Right renal pelvis (tissue), 4 donors: ENCODE data around the gene CHST14. TPM values are rescaled to one million over a fixed set of nuclear protein-coding genes. Genes with fewer than 3 reads are reported as not detected.

ENCODE experiments used
- DNase-seq, 4 donors: peaks; one replicate each; pipeline ENCODE4 v3.0.0-alpha.2; 2013; ENCODE audit warnings: low read depth in 4 of 4, low spot score in 3 of 4, missing footprints in 1 of 4
- polyA plus RNA-seq, 4 donors: library from polyadenylated mRNA; unstranded; fragments of 120-200 nt; gene quantifications; one replicate each; pipeline ENCODE4 v1.2.1, GENCODE V29; 2013; ENCODE audit not compliant: insufficient read length in 4 of 4

Gene CHST14
- polyA plus RNA-seq, 4 donors, result 34.6 to 42.8 (median 39.7) TPM

DNA sequence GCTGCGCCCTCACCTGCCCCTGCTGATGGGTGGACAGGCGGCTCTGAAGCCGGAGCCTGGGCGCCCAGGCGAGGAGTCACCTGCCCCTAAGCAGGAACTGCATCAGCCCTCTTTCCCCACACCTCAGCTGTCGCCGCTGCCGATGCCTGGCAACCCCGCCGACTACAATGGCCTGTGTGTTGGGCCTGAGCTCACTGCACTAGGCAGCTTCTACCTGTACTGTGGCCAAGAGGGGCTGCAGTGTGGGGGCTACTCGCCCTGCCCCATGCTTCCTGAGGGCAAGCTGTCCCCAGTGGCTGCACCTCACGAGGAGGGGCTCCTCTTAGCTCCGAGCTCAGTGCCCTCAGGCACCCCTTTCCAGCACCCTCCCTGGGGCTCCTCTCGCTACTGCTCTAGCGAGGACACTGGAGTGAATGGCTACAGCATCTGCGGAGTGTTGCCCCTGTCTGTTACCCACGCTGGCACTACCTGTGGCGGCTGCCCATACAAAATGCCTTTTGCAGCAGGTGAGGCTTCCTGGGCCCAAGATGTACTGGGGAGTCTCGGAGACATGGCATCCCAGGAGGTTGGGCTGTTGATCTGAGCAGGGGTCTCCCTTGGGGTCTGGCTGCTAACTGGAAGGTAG lies 11.3 kb upstream of the CHST14 start:
- DNase-seq, result no peak

DNA sequence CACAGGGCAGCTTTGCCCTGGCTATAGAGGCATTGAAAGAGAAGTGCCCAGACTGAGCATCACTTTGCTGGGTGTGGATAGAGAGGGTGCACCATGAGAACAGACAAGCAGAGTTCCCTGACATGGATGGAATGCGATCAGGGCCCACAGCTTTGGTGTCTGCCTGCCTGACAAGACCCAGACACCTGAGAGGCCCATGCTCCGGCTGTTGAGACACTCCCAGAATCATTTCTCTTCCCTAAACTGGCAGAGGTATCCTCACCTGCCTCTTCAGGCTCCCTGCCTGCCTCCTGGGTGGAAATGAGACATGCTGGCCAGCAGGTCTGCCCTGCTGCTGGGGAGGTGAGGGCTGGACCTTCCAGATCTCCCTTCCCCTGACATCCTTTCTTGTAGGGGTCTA lies 10.4 kb upstream of the CHST14 start:
- no peak for DNase-seq

DNA sequence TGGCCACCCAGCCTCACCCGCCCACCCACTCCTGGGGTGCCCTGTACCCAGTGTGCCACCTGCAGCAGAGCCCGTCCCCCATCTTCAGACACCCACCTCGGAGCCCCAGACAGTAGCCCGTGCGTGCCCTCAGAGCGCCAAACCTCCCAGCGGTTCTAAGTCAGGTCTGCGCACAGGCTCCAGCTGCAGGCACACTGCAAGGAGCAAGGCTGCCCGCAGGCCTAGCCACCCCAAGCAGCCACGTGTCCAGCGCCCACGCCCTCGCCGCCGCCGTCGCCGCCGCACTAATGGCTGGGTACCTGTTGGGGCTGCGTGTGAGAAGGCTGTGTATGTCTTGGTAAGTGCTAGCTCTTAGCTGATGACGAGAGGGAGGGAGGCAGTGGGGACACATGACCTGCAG lies 8.8 kb upstream of the CHST14 start:
- DNase-seq, result no peak

DNA sequence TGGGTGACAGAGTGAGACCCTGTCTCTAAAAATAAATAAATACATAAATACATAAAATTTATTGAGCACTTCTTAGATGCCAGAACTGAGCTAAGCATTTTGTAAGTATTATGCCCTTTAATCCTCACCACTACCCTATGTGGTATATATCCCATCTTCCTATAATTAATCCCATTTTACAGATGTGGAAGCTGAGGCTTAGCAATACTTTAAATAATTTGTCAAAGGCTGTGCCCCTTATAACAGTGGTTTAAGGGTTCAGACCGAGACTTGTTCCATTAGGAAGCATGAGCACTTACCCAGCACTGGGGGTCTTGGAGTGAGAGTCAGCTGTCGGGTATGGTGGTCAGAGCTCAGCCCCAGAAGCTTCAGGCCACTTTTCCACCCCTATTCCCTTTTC lies 7.5 kb upstream of the CHST14 start:
- no peak for DNase-seq

DNA sequence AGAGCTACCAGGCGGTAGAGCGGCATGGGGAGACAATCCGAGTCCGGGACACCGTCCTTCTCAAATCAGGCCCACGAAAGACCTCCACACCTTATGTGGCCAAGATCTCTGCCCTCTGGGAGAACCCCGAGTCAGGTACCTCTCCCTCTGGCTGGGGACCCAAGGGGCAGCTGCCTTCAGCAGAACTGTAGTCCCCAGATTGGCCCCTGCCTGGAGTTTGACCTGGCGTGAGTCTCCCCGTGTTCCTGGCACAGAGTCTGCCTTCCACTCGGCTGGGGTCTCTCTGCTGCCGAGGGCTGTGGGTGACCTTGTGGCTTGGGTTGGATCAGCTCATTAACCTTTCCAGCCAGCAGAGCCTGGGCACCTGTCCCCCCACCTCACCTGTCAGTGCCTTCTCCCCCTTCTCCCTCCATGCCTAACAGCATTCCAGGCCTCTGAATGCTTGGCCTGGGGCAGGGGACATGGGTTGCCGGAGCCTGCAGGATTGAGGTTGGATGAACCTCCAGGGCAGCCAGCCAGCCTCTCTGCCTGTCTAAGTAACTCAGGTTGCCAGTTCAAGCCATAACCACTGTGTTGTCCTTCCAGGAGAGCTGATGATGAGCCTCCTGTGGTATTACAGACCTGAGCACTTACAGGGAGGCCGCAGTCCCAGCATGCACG lies 6.8 kb upstream of the CHST14 start:
- DNase-seq, result no peak

DNA sequence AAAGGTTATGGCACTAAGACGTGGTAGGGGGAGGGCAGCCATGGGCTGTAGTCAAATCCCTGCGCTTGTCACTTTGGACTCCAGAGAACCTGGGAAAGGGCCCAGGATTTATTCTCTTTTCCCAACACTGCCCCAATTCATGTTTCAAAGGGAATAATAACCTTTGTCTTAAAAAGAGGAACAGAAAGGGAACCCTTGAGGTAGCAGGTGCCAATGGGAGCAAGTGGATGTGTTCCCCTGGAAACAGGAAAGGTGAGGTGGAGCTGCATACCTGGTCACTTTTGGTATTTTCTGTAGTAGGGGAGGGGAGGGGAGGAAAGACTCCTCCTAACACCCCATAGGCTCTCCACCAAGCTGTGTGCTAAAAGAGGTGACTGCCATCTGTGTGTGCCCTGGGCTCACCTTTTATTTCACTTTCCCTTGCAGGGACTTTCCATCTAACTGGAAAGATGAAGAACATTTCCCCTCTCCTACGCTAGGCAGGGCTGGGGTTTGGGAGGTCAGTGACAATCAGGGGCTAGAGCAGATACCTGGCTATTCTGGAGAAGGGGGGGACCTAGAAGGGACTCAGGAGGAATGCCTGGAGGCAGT lies 6.1 kb upstream of the CHST14 start:
- DNase-seq, result no peak

DNA sequence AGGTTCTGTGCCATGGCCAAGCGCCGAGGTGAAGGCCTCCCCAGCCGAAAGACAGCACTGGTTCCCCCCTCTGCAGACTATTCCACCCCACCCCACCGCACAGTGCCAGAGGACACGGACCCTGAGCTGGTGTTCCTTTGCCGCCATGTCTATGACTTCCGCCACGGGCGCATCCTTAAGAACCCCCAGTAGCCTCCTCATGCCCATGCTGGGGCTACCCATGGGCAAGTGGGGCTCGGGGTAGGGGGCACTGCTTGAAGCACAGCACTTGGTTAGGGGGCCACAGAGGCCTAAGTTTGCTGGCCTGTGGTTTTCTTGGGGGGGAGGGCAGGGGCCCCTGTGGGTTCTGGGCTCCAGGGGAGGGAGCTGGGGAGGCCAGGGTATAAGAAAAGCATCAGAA lies 4.8 kb upstream of the CHST14 start:
- DNase-seq, result no peak

DNA sequence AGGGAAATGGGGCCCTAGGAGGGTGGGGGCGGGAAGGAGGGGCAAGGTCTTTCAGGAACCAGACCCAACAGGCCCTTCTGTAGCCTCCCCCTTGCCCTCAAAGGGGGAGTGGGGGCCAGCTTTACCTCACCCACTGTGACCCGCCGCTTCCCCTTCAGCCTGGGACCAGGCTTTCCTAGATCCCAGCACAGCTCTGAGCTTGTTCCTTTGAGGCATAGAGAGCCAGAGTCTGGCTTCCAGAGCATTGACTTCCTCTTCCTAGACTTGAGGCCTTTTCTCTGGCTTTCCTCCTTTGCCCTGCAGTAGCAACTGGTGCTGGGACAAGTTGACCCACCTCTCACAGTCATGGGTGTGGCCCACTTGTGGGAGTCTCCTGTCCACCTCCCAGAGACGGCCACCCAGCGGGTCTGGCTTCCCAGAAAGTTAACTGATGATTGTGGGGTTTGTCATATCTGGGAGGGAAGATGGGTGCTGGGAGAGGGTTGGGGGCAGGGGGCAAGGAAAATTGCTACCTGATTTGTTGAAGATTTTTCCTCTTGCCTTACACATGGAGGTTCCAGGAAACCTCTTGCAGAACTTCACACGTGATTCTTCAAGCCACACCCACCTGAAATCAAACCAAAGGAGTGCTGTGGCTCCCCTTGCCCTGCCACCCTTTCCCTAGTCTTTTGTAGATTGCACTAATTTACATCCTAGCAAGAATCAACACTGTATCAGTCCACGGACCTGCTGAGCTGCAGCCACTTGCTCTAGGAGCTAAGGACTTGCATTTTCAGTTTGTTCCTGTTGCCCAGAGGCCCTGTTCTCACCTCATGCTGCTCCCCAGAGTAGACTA lies 4.1 kb upstream of the CHST14 start:
- no peak for DNase-seq

DNA sequence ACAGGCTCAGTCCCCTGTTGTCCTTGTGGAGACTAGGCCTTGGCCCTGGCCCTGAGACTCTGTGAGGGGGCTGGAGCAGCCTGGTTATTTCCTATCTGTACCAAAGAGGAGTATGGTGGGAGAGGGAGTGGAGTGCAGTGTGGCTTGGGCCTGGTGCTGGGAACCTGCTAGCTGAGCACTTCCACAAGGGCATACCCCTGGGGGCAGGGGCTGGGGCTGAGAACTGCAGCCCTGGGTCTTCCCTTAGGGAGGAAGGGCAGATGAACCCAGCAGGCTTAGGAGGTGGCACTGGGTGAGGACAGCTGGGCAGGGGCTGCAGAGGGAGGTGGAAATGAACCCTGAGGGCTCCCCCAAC lies 3.5 kb upstream of the CHST14 start:
- DNase-seq, result no peak

DNA sequence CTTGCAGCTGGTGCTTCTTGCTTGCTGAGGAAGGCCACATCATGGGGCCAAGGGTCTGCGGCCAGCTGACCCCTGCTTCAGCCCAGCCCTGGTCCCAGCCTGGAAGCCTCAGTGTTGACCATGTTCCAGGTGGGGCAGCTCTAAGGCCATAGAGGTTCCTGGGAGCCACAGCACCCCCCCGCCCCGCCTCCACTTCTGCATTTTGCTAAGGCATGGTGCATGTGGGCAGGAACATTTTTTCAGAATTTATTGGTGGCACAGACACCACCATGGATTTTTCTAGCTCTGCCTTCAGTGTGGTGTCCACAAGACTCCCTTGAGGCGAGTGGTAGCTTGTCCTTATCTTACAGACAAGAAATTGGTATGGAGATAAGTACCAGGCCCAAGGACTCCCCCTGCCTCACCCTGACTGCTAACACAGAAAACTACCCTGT lies 1.9 kb upstream of the CHST14 start:
- no peak for DNase-seq

DNA sequence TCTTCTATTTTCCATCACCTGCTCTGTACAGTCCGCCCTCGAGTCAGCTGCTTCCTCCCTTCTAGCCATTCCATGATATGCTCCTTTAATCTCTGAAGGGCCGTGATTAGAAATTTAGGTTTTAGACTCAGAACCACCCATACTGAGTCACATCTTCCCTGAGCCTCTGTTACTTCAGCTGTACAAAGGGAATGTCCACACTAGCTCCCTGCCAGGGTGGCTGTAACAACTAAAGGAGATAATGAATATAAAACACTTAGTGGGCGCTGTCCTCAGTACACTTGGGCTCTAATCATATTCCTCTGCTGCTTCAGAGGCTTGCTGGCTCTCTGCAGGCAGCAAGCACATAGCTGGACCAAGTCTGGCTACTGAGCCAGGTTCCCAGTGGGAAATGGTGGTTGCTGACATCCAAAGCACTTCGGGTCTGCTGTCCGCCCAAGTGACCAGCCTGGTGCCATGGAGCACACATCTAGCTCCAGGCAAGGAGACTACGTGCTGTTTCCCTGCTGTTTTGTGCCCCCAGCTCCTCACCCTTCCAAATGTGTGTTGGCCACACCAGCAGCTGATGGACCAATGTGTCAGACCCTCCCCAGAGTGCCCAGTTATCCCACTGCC lies 901 bp upstream of the CHST14 start:
- DNase-seq, result no peak

DNA sequence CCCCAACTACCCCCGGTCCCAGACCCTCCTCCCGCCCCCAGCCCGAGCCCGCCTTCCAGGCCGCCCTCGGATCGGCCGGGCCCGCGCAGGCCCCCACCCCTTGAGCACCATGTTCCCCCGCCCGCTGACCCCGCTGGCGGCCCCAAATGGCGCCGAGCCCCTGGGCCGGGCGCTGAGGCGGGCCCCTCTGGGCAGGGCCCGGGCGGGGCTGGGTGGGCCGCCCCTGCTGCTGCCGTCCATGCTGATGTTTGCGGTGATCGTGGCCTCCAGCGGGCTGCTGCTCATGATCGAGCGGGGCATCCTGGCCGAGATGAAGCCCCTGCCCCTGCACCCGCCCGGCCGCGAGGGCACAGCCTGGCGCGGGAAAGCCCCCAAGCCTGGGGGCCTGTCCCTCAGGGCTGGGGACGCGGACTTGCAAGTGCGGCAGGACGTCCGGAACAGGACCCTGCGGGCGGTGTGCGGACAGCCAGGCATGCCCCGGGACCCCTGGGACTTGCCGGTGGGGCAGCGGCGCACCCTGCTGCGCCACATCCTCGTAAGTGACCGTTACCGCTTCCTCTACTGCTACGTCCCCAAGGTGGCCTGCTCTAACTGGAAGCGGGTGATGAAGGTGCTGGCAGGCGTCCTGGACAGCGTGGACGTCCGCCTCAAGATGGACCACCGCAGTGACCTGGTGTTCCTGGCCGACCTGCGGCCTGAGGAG lies 472 bp downstream of the CHST14 start:
- peak in 3 of 4 donors; percentile 6 to 35 (median 22) for DNase-seq

DNA sequence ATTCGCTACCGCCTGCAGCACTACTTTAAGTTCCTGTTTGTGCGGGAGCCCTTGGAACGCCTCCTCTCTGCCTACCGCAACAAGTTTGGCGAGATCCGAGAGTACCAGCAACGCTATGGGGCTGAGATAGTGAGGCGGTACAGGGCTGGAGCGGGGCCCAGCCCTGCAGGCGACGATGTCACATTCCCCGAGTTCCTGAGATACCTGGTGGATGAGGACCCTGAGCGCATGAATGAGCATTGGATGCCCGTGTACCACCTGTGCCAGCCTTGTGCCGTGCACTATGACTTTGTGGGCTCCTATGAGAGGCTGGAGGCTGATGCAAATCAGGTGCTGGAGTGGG lies 995 bp downstream of the CHST14 start:
- DNase-seq, result peak in 2 of 4 donors; percentile 12 to 20

DNA sequence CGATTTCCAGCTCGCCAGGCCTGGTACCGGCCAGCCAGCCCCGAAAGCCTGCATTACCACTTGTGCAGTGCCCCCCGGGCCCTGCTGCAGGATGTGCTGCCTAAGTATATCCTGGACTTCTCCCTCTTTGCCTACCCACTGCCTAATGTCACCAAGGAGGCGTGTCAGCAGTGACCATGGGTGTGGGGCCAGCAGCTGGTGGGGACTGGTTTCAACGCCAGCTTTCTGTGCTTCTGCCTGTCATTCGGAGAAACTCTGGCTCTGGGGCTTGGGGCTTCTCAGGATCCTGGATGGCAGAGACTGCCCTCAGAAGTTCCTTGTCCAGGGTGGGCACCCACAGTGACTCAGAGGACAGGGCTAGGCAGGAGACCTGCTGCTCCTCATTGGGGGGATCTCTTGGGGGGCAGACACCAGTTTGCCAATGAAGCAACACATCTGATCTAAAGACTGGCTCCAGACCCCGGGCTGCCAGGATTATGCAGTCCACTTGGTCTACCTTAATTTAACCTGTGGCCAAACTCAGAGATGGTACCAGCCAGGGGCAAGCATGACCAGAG lies 1.5 kb downstream of the CHST14 start:
- no peak for DNase-seq

DNA sequence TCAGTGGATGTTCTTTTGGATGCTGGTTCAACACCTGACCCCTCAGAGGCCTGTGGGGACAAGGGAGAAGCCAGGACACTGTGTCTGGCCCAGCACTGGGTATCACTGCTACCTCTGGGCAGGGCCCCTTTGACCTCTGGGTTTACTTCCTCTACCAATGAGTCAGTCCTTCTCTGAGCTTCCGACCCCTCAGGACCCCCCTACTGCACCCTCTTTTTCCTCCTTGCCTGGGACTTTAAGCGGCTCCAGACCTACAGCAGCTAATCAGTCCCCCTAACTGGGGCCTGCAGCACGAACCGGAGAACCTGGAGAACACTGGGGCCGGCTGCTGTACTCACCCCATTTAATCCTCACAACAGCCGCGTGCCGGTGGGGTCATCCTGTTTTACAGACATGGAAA lies 3.8 kb downstream of the CHST14 start:
- no peak for DNase-seq

DNA sequence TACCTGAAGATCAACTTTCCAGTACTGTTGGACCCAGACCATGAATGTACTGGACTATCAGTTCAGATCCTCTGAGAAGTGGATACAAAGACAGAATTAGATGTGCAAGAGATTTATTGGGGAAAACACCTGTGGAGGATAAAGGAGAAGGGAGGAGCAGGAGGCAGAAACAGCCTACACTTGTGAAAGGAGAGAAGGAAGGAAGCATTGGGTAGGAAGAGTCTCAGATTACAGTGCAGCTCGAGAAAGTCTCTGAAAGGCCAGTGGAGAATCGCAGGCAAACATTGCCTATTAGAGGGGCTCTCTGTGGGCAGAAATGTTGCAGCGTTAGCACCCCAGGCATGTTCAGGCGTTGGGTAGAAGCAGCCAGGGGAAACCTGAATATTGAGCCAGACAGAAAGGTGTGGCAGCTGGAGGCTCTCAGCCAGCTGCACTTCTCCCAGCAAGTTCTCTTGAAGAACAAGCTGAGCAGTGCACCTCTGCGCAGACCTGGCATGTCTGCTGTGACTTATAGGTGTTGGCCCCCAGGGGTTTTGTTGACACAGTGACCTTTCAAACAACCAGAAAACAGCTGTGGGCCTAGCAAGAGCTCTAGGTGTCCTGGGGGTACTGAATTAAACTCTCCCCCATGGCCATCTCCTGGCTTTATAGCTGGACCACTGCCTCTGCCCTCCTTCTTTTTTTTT lies 7.0 kb downstream of the CHST14 start:
- DNase-seq, result no peak

DNA sequence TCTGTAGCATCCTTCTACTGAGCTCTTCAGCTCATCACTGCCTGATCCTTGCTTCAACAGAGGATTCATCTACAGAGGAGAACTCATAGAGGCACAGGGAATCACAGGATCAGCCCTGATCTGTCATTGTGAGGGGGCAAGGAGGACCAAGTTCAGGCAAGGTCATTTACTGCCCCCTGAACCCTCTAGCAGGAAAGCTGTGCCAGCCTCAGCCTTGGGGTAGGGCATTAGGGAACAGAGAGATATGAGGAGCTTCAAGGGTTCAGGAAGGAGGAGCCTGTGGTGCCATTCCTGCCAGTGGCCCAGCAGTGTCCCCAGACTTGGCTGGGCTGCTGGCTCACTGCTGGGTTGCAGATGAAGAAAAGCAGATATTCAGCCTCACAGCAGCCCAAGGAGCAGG lies 8.2 kb downstream of the CHST14 start:
- DNase-seq, result no peak

DNA sequence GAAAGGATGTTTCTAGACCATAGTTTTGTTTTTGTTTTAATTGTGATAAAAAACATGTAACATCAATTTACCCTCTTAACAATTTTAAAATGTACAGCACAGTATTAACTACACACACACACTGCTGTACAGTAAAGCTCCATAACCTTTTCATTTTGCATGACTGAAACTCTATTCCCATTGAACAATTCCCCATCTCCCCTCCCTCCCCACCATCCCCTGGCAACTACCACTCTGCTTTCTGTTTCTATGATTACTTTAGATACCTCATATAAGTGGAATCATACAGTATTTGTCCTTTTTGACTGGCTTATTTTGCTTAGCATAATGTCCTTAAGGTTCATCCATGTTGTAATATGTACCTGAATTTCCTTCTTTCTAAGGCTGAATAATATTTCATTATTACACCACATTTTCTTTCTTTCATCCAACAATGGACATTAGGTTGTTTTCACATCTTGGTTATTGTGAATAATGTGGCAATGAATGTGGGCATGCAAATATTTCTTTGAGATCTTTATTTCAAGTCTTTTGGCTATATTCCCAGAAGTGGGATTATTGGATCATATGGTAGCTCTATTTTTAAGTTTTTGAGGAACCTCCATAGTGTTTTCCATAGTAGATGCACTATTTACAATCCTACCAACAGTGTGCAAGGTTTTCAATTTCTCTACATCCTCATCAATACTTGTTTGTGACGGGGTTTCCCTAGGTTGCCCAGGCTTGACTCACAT lies 10.7 kb downstream of the CHST14 start:
- no peak for DNase-seq

DNA sequence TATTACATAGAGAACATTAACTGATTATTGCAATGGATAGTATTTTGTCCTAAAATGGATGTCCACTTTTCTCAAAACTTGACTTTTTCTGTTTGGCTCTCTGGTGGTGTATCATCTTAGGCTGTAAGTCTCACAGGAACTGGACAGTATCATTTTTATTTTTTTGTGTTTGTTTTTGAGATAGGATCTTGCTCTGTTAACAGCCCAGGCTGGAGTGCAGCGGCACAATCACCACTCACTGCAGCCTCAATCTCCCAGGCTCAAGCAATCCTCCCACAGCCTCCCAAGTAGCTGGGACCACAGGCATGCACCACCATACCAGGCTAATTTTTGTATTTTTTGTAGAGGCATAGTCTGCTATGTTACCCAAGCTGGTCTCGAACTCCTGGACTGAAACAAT lies 13.1 kb downstream of the CHST14 start:
- DNase-seq, result no peak
